Coronary artery (tissue), 2 donors: ENCODE measurements around the gene PTGES3.
A peak's percentile ranks its signal among the peaks of the same experiment; 100 is the strongest.

Source experiments
- DNase-seq: peaks from one replicate; pipeline ENCODE4 v3.0.0-alpha.2; 2017; ENCODE audit warnings: low spot score
- H3K27ac ChIP-seq, 2 donors: fragments of 200-600 bp; sonication (generic); one replicate each; pipeline ENCODE4 v1.5.1; 2016 to 2019
- H3K4me3 ChIP-seq: fragments of 200-600 bp; sonication (generic); 2 replicates; pipeline ENCODE4 v1.5.1; 2016; ENCODE audit warnings: mild to moderate bottlenecking, moderate library complexity
- TF ChIP-seq, protein P1 (sequence below): fragments of 200-600 bp; sonication (generic); IDR thresholded peaks from one replicate; pipeline ENCODE4 v1.5.1; 2019; ENCODE audit warnings: antibody characterized with exemption

Gene PTGES3

DNA sequence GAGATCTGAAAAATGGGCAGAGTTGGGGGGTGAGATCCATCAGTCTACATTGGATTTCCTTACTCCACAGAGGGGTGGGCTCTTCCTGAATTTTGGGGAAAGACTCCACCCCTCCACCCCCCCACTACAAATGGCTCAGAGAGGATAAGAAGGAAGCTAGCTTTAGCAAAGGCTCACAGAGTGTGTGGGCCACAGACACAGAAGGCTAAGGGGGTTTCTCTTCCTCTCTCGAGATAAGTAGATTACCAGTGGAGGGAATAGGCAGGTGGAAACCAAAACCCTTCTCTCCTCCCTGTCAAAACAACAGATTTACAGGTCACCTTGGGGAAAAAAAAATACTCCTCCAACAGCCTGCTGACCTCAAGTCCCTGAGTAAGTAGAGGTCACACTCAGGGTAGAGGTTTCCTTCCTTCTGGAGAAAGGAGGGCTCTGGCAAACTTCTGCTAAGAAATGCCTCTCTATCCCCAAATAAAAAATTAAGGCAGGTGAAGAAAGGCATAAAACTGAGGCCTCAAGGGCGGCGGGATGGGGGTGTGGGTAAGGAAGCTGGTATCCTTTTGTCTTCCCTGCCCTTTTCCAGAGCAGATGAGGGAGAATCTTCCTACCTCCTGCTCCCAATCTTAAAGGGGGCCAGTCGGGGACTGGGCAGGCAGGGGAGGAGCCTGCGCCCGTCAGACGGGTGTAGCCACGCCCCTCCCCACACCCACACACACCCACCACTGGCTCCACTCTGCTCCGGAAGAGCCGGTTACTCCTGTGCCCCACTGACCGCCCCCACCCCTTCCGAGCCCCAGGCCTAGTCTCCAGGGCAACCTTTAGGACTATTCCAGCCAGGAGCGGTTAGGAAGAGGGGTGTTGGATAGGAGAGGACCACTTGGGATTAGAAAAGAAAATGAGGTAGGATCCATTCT lies 56.0 kb downstream of the PTGES3 start:
- TF ChIP-seq, protein P1, sequence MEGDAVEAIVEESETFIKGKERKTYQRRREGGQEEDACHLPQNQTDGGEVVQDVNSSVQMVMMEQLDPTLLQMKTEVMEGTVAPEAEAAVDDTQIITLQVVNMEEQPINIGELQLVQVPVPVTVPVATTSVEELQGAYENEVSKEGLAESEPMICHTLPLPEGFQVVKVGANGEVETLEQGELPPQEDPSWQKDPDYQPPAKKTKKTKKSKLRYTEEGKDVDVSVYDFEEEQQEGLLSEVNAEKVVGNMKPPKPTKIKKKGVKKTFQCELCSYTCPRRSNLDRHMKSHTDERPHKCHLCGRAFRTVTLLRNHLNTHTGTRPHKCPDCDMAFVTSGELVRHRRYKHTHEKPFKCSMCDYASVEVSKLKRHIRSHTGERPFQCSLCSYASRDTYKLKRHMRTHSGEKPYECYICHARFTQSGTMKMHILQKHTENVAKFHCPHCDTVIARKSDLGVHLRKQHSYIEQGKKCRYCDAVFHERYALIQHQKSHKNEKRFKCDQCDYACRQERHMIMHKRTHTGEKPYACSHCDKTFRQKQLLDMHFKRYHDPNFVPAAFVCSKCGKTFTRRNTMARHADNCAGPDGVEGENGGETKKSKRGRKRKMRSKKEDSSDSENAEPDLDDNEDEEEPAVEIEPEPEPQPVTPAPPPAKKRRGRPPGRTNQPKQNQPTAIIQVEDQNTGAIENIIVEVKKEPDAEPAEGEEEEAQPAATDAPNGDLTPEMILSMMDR = no peak
- DNase-seq = no peak
- Histone ChIP-seq H3K4me3 (peak overlapping the region; percentile 96), H3K27ac (peak overlapping the region; percentile 49 to 98)

DNA sequence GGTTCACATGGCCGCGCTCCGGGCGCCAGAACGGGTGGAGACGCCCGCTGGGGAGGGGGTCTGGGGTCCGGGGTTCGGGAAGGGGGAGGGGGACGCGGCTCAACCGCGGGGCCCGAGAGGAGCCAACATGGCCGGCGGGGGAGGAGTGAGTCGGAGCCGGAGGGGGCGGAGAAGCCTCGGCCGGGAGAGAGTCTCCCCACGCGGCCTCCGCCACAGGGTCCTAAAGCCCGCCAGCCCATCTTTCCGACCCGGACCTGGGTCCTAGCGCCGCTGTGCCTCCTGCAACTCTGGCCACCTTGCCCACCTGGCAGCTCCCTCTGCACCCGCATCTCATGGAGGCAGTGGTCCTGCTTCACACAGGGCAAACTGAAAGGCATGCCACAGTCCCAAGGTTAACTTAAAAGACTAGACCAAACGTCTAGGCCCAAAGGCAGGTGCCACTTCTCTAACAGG lies 57.9 kb downstream of the PTGES3 start, which contains the start of gene BAZ2A:
Gene BAZ2A, minus strand, starts transcription at position 147 of the 453 bp plus-strand sequence. CDS start 12,796 bp downstream, outside the sequence.
- TF ChIP-seq, protein P1 = no peak
- DNase-seq = peak; percentile 90
- H3K27ac ChIP-seq = peak within 1 kb of the TSS; percentile 94 to 95
- H3K4me3 ChIP-seq = peak within 1 kb of the TSS; percentile 91

DNA sequence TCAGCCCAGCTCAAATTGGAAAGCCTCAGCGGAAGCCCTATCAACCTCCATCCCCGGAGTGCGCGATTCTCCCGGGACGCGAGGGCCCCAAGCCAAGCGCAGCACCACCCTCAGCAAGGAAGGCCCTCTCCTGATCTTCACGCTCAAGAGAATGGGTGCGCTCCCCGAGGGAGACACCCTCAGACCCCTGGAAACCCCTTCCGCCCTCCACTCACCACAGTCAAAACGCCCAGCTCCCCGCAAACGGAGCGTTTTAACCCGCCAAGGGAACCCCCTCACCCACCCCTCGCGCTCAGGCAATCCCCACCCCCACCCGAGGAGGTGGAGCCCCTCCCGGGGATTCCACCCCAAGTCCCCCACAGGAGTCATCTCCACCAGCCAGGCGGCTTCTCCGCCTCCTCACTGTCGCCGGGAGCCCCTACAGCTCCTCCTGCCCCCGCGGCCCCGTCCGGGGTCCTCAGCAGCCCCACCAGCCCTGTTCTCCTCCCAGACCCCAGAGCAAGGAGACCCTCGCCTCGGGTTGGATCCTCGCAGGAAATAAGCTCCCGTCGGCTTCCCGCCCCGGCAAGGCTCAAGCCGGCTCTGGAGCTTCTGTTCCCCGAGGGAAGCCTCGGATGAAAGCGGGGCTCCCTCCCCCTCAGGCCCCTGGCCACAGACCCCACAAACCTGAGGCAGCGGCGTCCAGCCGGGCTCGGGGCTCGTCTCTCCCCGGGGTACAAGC lies 58.5 kb downstream of the PTGES3 start:
- peak overlapping the region; percentile 91 for H3K4me3 ChIP-seq
- no peak for DNase-seq
- peak overlapping the region; percentile 94 to 95 for H3K27ac ChIP-seq
- TF ChIP-seq, protein P1 = no peak

DNA sequence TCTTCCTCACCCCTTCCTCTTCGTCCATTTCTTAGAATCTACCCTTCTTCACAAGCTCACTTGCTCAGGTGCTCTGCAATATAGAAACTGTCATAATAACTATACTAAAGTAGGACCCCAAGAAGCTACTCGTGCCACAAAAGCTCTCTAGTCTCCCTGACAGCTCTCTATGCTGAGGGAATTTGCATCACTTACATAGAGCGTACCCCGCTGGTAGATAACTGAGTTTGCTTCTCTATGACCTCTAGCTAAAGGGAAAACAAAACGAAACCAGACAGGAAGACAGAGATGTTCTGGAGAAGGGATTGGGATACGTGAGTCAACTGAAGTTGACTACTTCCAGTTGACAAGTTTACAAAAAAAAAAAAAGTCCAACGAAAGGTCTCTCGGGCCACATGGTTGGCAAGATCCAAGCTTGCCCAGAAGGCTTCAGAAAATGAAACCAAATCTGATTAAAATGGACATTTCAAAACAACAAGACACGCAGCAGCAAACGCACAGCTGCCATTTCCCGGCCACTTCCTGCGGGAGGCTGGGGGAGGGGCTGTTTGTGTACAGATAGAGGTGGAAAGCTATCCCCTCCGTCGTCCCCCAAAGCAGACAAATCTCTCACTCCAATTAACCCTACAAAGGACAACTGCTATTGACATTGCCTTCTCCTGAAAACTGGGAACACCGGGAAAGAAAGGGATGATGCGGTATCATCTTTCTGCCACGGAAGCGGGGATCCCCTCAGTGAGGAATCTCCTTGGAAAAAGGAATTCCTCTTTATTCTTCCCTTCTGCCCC lies 59.2 kb downstream of the PTGES3 start:
- peak; percentile 82 for DNase-seq
- Histone ChIP-seq H3K27ac (peak overlapping the region; percentile 94 to 95), H3K4me3 (peak overlapping the region; percentile 91)
- TF ChIP-seq, protein P1 = no peak

DNA sequence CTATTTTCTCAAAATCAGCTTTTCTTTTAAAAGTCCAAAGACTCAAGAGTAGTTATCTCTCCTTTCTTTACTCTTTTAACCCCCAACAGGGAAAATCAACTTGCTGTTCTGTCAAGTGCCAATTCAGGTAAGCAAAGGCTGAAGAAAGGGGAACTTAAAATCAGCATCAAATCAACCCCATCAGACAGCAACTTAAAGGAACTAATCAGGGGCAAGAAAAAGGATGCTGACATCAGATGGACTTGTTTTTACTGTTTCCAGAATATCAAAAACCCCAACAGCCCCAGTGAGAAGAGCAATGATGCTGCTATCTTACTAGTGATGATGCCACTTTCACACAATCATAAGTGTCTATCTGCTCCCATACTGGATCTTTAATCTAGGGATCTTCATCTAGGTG lies 61.4 kb downstream of the PTGES3 start:
- DNase-seq = no peak
- Histone ChIP-seq H3K4me3 (no peak overlapping the region), H3K27ac (no peak overlapping the region)
- TF ChIP-seq, protein P1 = no peak

DNA sequence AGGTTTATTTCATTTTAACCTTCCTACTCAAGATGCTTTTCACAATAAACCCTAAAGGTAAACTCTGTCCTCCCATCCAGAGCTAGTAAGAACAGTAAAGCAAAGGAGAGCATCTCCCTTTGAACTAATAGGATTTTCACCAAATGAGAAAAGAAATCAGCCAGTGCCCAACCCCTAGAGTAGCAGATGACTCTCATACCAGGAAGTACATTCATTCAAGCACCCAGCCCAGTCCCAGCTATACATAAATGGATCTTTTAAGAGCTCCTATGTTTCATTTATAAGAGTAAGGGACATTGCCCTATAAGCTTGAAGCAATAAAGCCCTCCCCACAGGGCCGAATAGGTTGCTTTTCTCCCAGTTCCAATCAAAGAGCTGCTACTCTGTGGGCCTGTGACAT lies 65.5 kb downstream of the PTGES3 start:
- TF ChIP-seq, protein P1 = no peak
- H3K4me3 ChIP-seq = no peak overlapping the region
- DNase-seq = no peak
- no peak overlapping the region for H3K27ac ChIP-seq
